ENCODE measurements around the gene ENTPD7.

The ENTPD7 gene

GRCh38 chr10:99693933-99694583 lies 34.7 kb downstream of the ENTPD7 start (continued):
- TF ChIP-seq PRDM6 (tag by site-specific recombination; IDR thresholded peaks at IDR 0.05) (no peak), ZNF561 (tag by site-specific recombination; IDR thresholded peaks at IDR 0.05; ENCODE audit: borderline replicate concordance) (no peak), PRDM4 (tag by site-specific recombination; IDR thresholded peaks at IDR 0.05) (no peak), ZBTB8A (tag by site-specific recombination; IDR thresholded peaks at IDR 0.05) (no peak), ZNF266 (tag by site-specific recombination; IDR thresholded peaks at IDR 0.05; ENCODE audit: low read depth) (no peak), ZNF837 (tag by site-specific recombination; IDR thresholded peaks at IDR 0.05) (no peak), KLF10 (tag by site-specific recombination; IDR thresholded peaks at IDR 0.05) (no peak), ZNF664 (tag by site-specific recombination; IDR thresholded peaks at IDR 0.05) (no peak), ZBTB21 (tag by site-specific recombination; IDR thresholded peaks at IDR 0.05) (no peak), PATZ1 (tag by site-specific recombination; IDR thresholded peaks at IDR 0.05) (no peak)

- ChIA-PET POLR2A (no interaction called here), CTCF (interaction anchor here (0.6 to 1.0 kb wide), 2 partner anchors 210 to 316 kb away, joined by 4 to 5 read pairs; no protein-coding TSS in a partner anchor)
- TF ChIP-seq ZNF558 (tag by site-specific recombination; IDR thresholded peaks at IDR 0.05) (no peak), KLF17 (tag by site-specific recombination; IDR thresholded peaks at IDR 0.05) (no peak), ZNF623 (tag by site-specific recombination; IDR thresholded peaks at IDR 0.05) (no peak), SP7 (tag by site-specific recombination; IDR thresholded peaks at IDR 0.05) (no peak), SCRT2 (tag by site-specific recombination; IDR thresholded peaks at IDR 0.05) (no peak), ZNF174 (tag by site-specific recombination; IDR thresholded peaks at IDR 0.05) (no peak), ZNF473 (tag by site-specific recombination; IDR thresholded peaks at IDR 0.05) (no peak), ZNF391 (tag by site-specific recombination; IDR thresholded peaks at IDR 0.05; ENCODE audit: borderline replicate concordance, low read depth) (no peak), ZNF266 (tag by site-specific recombination; IDR thresholded peaks at IDR 0.05; ENCODE audit: low read depth) (no peak), ZNF16 (tag by site-specific recombination; IDR thresholded peaks at IDR 0.05; ENCODE audit: low read depth) (no peak), SCRT1 (tag by site-specific recombination; IDR thresholded peaks at IDR 0.05; ENCODE audit: borderline replicate concordance) (no peak)
- Histone ChIP-seq H3K9me3 (ENCODE audit: control insufficient read depth, insufficient read depth, low read depth, low read length) (no peaks in the 10 kb centered on the region), H3K4me1 (ENCODE audit: control insufficient read depth, insufficient read depth, low read length) (no peaks in the 10 kb centered on the region), H3K36me3 (ENCODE audit: control insufficient read depth in 2 of 2, insufficient read depth in 1 of 2, low read length in 2 of 2) (peaks cover 36 to 71% of the 10 kb centered on the region in 2 experiments), H3K4me3 (ENCODE audit: low read depth, low read length) (no peak overlapping the region), H3K27ac (ENCODE audit: extremely low read depth, low read depth, low read length) (no peak overlapping the region)
Observed at GRCh38 chr10:99695761-99696160, 36.5 kb downstream of the ENTPD7 start.

Measured in HEK293 (cell line).